ENCODE data around the gene ESR1.

GRCh38 chr6:151962246-151962846, 154.9 kb downstream of the ESR1 start:
- TF ChIP-seq CTCF (IDR thresholded peaks at IDR 0.05) (no peak), EZH2 (IDR thresholded peaks at IDR 0.05) (no peak), EZH2phosphoT487 (IDR thresholded peaks at IDR 0.05) (no peak)
